GM19238 (cell line): ENCODE results near the gene TENM4.

Source experiments
- DNase-seq: peaks from one replicate; pipeline ENCODE4 v3.0.0; 2011; ENCODE audit warnings: low spot score; ENCODE audit not compliant: insufficient read length

The TENM4 gene

GRCh38 chr11:79185351-79185750 is 255.5 kb downstream of the TENM4 start:
- no peak for DNase-seq

DNA sequence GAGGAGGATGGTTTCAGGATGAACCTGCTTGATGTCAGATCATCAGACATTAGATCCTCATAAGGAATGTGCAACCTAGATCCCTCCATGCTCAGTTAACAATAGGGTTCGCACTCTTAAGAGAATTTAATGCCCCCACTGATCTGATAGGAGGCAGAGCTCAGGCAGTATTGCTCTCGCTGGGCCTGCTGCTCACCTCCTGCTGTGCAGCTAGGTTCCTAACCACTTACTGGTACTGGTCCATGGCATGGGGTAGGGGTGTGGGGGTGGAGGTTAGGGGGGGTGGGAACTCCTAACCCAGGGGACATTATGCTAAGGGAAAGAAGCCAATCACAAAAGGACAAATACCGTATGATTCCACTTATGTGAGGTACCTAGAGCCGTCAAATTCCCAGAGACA is 256.5 kb downstream of the TENM4 start:
- DNase-seq: no peak

DNA sequence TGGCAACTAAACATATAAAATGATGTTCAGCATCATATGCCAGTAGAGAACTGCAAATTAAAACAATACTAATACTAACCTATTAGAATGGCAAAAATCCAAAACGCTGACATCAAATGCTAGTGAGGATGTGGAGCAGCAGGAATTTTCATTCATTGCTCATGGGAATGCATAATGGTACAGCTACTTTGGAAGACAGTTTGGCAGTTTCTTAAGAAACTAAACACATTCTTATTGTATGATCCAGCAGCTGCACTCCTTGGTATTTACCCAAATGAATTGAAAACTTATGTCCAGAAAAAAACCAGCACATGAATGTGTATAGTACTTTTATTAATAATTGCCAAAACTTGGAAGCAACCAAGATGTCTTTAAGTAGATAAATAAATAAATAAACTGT is 258.0 kb downstream of the TENM4 start:
- no peak for DNase-seq

DNA sequence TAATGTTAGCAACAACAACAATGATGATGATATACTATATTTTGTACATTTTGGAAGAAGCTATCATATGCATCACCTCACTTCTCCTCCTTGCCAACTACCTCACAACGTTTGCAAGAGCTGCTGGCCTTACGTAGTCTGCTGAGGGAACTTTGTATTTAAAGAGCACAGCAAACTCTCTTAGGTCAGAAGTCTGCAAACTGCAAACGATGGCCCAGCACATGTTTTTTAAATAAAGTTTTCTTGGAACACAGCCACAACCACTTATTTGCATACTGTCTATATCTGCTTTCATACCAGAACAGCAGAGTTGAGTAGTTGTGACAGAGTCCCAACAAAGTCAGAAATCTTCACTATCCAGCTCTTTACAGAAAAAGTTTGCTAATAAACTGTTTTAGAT is 261.7 kb downstream of the TENM4 start:
- no peak for DNase-seq

- no peak for DNase-seq
Measured at GRCh38 chr11:79174045-79175008, 266.5 kb downstream of the TENM4 start.

GRCh38 chr11:79173615-79174014 is 267.2 kb downstream of the TENM4 start:
- no peak for DNase-seq

GRCh38 chr11:79170321-79170720 is 270.5 kb downstream of the TENM4 start:
- DNase-seq: no peak

- no peak for DNase-seq
Measured at GRCh38 chr11:79168530-79169110, 272.2 kb downstream of the TENM4 start.

DNA sequence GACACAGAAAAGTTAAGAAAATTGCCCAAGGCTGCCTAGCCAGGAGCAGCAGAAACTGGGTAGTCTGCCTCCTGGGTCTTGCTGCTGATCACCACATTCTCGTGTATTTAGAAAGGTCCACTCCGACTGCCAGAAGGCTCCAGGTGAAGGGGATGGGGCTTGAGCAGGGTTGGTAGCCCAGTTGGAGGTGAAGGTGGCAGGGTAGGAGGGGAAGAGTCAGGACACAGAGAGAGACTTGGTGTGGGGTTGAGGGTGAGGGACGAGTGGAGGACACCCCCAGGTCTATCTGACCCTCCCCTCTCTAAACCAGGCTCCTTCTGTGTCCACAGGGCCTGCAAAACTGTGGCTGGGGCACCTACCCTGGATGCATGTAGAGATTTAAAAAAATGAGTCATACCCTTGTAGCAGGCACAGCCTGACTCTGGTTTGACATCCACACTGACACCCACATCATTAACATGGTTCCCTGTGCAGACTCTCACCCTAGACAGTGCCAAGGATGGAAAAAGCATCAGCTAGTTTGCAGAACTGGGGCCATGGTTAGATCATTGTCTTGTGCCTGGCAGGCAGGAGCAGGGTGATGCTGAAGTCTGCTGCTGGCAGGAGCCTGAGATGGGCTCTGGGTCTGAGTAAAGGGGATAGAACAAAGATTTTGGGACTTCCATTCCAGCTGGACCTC is 273.2 kb downstream of the TENM4 start:
- DNase-seq: no peak

- no peak for DNase-seq
Measured at GRCh38 chr11:79165908-79166307, 274.9 kb downstream of the TENM4 start.

DNA sequence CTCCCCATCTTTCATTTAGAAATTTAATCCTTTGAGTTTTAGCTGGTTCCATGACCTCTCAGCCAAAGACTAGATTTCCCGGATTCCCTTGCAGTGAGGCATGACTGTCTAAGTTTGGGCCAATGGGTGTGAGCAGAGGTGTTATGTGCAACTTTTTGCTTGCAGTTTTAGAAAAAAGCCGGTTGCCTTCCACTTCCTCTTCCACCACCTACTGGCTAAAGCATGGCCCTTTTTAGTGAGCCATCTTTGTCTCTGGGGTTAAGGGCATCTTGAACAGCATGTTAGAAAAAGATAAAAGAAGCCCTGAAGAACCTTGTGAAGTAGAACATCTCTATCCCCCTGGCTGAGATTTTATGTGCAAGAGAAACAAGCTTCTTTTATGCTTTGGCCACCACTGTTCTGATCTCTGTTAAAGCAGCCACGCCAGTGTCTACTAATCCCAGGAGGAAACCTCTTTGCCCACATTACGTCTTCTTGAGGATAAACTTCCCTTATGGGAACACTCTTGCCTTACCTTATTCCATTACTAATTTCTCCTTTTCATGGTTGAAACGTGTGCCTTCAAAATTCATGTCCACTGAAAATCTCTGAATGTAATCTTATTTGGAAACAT is 279.9 kb downstream of the TENM4 start:
- no peak for DNase-seq

GRCh38 chr11:79159657-79160450 is 281.0 kb downstream of the TENM4 start:
- DNase-seq: no peak

DNA sequence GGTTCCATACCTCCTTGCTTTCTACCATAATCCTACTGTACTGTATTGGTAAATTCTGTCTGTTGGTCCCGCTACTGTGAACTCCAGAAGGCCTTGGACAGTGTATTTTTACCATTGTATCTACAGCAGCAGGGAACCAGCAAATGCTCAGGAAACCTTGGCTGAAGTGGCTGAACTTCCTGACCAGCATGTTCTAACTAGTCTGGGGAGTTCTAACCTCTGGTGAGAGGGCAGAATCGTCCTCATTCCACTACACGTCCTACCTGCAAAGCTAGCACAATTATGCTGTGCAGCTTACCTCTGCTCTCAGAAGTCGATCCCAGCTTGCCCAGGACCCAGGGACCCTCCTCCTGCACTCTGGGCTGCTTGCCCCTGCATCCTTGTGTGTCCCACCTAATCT is 283.1 kb downstream of the TENM4 start:
- DNase-seq: no peak

DNA sequence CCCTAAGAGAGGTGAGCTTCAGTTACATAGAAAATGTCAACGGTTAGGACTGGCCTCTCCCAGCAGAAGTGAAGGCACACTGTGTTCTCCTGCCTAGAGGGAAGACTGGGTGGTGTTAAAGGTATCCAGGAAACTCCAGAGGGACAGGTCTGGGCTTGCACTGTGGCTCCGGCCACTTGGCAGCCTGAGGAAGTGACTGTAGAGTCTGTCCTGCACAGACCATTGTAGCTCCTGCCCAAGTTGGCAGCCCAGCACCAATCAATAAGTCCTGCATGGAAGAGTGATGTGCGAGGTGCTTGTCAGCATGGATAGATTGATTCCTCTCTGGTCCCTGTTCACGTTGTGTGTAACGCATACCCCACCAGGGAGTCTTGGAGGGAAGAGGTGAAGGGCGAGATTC is 284.8 kb downstream of the TENM4 start:
- DNase-seq: no peak

DNA sequence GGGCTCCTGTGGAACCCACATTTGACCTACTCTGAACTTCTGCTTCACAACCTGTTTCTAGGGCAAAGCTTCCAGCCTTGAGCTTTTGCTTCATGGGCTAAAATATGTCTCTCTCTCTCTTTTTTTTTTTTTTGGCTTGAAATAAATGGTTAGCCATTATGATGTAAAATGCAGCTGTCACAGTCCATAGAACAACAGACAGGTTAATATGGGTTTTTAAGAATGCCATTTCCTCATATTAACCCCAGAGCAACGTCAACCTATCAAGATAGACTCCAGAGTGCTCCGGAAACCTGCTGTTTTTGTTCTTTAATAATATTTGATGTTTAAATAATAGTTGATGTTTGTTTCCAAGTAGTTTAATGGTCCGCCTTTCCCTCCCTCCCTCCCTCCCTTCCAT is 285.6 kb downstream of the TENM4 start:
- no peak for DNase-seq

DNA sequence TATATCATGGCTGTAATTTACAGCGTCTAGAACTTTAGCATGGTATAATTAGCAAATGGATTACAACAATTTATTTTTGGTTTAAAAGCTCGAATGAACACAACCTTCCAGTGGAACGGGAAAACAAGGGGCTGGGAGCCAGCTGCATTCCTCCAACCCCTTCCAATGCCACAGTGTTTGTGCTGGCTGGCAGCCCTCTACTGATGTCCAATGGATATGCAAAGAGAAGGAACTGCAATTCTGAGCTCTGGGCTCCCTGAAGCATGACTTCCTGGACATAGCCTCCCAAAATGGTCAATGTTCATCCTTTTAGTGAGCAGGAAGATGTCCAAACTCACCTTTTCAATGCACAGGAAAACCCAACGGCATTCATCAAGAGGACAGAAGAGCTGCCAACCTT is 288.3 kb downstream of the TENM4 start:
- no peak for DNase-seq

DNA sequence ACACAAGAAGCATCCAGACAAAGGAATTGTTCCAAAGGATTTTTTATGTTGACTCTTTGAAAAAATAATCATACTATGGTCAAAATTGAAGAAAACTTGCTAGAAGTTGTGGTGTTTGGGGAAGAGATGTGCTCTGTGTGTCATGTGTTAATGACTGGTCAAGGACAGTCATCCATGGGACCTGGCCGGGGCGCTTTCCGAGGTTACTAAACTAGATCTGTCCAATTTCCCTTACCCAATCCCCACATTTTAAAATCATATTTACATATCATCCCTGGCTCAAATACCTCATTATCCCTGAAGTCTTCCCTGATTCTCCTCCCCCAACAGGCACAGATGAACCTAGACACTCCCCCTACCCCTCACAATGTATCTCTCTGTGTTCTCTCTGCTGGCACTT is 289.4 kb downstream of the TENM4 start:
- DNase-seq: no peak

GRCh38 chr11:79150966-79151365 is 289.9 kb downstream of the TENM4 start:
- no peak for DNase-seq

DNA sequence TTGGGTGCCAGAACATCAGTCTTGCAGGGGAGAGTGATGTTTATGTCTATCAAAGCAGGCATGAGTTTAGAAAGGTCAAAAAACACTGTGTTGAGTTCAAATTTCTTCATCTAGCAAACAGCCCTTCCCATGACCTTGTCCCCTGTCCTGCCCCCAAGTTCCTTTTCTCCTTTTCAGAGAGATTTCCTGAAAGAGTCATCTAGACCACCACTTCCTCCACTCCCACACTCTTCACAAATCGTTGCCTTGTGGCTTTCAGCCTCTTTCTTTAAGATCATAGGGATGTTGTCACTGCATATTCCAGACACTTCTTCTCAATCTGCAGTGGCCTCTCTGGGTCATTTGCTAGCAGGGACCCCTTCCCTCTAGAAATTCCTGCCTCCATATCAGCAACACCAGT is 290.5 kb downstream of the TENM4 start:
- no peak for DNase-seq

- DNase-seq: no peak
Measured at GRCh38 chr11:79147731-79148130, 293.1 kb downstream of the TENM4 start.

DNA sequence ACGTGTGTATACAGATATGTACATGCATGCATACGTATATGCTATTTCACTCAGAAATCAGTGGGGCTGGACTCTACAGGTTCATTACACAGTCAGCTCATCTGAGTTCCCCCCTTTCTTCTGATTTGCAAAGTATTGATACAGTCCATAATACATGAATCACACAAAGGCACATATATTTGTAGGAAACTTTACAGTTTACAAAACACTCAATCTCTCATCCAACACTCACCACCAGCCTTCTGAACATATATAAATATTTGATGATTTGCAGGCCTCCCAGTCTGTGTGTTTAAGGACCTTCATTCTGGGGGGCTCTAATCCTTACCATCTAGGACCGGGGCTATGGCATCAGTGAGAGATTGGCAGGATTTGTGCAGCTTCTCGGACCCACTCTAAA is 293.8 kb downstream of the TENM4 start:
- DNase-seq: no peak
